ENCODE data around the gene CYP19A1. TPM values are rescaled to one million over a fixed set of nuclear protein-coding genes. Genes with fewer than 3 reads are reported as not detected.

The CYP19A1 gene
- total and polyA plus RNA-seq, 9 of the 15 experiments (the other 6 are each of a cell fraction or from before 2014, with no cell fraction given): 0.16 to 0.63 (median 0.47) TPM; not detected in 3

DNA sequence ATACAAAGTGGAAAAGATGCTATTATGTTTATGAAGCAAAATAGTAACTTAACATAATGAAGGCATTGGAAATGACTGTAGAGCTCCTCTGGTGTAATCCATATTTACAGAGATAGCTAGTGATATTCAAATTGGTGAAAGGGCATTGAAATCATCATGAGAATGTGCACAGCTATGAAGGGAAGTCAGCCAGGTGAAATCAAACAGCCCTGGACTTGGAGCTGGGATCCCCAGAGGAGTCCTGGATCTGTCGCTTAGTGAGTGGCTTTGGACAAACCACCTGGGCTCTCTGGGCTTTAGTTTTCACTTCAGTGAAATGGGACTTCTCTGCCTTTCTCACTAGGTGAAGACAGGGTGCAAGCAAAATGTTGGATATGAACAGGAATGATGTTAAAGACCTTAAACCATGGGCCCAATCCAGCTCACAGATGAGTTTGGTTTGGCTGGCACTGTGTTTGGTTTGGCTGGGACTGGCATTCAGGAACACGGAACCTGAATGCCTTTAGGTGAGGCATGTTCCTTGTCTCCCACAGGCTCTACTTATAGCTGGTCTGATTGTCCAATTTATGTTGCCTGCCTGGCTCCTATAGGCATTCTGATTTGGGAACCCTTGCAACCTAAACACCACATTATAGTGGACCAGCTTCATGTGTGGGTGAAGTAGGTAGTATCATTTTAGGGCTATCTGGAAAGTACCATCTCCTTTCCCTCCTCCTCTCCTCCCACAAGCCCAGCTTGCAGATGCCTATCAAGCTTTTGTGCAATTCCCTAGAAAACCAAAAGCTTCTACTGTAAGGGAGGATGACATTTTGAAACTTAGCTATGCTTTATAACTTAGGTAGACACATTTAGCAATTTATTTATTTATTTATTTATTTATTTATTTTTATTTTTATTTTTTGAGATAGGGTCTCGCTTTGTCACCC is 133.1 kb downstream of the CYP19A1 start (continued):
- TF ChIP-seq CHD7 (IDR thresholded peaks at IDR 0.05; ENCODE audit: low read depth, low read length) (no peak), DACH1 (IDR thresholded peaks at IDR 0.05; ENCODE audit: partially characterized antibody) (no peak), PML (IDR thresholded peaks at IDR 0.05; ENCODE audit: low read length) (no peak), ZNF384 (IDR thresholded peaks at IDR 0.05; ENCODE audit: low read depth, low read length) (no peak)

Data from K562 (cell line).